ENCODE data around the gene TMEM132D. TPM values are rescaled to one million over a fixed set of nuclear protein-coding genes. Genes with fewer than 3 reads are reported as not detected.

The TMEM132D gene
- total and polyA plus RNA-seq, 2 of the 4 experiments (the other 2 are of a cell fraction) = not detected

GRCh38 chr12:129486931-129487330 is 416.9 kb downstream of the TMEM132D start:
- Histone ChIP-seq H3K4me3 (ENCODE audit: insufficient read depth, low read depth, low read length) (no peak overlapping the region), H2BK15ac (ENCODE audit: low read depth, low read length) (no peak overlapping the region), H2AFZ (replicated peaks; ENCODE audit: low read length, poor library complexity) (no peak overlapping the region), H2BK5ac (ENCODE audit: low read depth, low read length, poor library complexity, severe bottlenecking) (no peak overlapping the region), H4K8ac (ENCODE audit: low read depth in 2 of 2, low read length in 2 of 2) (no peak overlapping the region), H3K4ac (ENCODE audit: low read depth, low read length) (no peak overlapping the region), H3K79me1 (ENCODE audit: low read depth in 1 of 2, low read length in 2 of 2) (no peaks in the 10 kb centered on the region), H4K20me1 (ENCODE audit: insufficient read depth, low read length) (no peaks in the 10 kb centered on the region), H3K27me3 (ENCODE audit: control insufficient read depth, insufficient read depth, low read length) (no peaks in the 10 kb centered on the region), H3K23ac (ENCODE audit: low read depth, low read length) (no peak overlapping the region), H3K27ac (ENCODE audit: insufficient read depth, low read length) (no peak overlapping the region), H2BK120ac (ENCODE audit: low read depth, low read length) (no peak overlapping the region), H4K91ac (ENCODE audit: insufficient read depth, low read depth, low read length) (no peak overlapping the region), H3K14ac (replicated peaks; ENCODE audit: low read depth, low read length) (no peak overlapping the region), H2AK9ac (replicated peaks; ENCODE audit: low read depth, low read length, poor library complexity) (no peak overlapping the region), H3K4me2 (ENCODE audit: low read depth, low read length) (no peak overlapping the region), H3K9ac (ENCODE audit: low read depth, low read length) (no peak overlapping the region), H3K36me3 (ENCODE audit: control insufficient read depth, insufficient read depth, low read length) (no peaks in the 10 kb centered on the region), H3K56ac (ENCODE audit: extremely low read depth, insufficient read depth, low read length) (no peak overlapping the region), H4K5ac (ENCODE audit: low read depth, low read length) (no peak overlapping the region), H2AK5ac (ENCODE audit: low read depth, low read length) (no peak overlapping the region), H2BK20ac (ENCODE audit: low read depth, low read length) (no peak overlapping the region), H3K4me1 (ENCODE audit: control insufficient read depth, insufficient read depth, low read length) (no peaks in the 10 kb centered on the region), H3K18ac (ENCODE audit: low read depth, low read length) (no peak overlapping the region), H3K9me3 (ENCODE audit: control insufficient read depth, insufficient read depth, low read length) (peaks cover 32% of the 10 kb centered on the region), H3K9me1 (ENCODE audit: insufficient read depth, low read length) (no peaks in the 10 kb centered on the region)
- intact Hi-C loops (cut with micrococcal nuclease) = no loop called here
- ATAC-seq (ENCODE audit: low read depth) (no peak), DNase-seq (no peak)
- dilution Hi-C loops (cut with HindIII; ENCODE audit: low sequenced_read_pairs, unreplicated experiment) = no loop called here
- in situ Hi-C loops (cut with MboI; ENCODE audit: low sequenced_read_pairs) = no loop called here
- BruUV-seq (replicated peaks) = no TSS peak
- WGBS, 2 experiments (ENCODE audit: extremely low coverage in 2 of 2, insufficient read length in 1 of 2) = 50% methylated on average over 6 of the region's 8 CpGs; no CpG with 5 or more reads in 1 of the 2 experiments
- CTCF ChIA-PET = no interaction called here
- TF ChIP-seq ELK1 (IDR thresholded peaks at IDR 0.05; ENCODE audit: borderline replicate concordance, low read depth, low read length) (no peak), MAFK (IDR thresholded peaks at IDR 0.05; ENCODE audit: low read depth, low read length) (no peak), CEBPB (IDR thresholded peaks at IDR 0.05; ENCODE audit: low read depth, low read length) (no peak), CHD1 (IDR thresholded peaks at IDR 0.05; ENCODE audit: low read depth, low read length) (no peak), SMC3 (IDR thresholded peaks at IDR 0.05; ENCODE audit: low read depth, low read length) (no peak), RFX5 (IDR thresholded peaks at IDR 0.05; ENCODE audit: low read depth, low read length) (no peak), CTCF (conservative IDR thresholded peaks at IDR 0.05; ENCODE audit: low read depth, low read length) (no peak), MAZ (IDR thresholded peaks at IDR 0.05; ENCODE audit: borderline replicate concordance, low read depth, low read length) (no peak), FOS (IDR thresholded peaks at IDR 0.05; ENCODE audit: low read depth, low read length) (no peak), NFE2L2 (IDR thresholded peaks at IDR 0.05; ENCODE audit: low read depth, low read length) (no peak), MXI1 (IDR thresholded peaks at IDR 0.05; ENCODE audit: borderline replicate concordance, low read depth, low read length) (no peak), RCOR1 (IDR thresholded peaks at IDR 0.05; ENCODE audit: insufficient replicate concordance, low read length) (no peak), POLR2A (IDR thresholded peaks at IDR 0.05; ENCODE audit: low read depth, low read length) (no peak), USF2 (IDR thresholded peaks at IDR 0.05; ENCODE audit: low read depth, low read length) (no peak), BHLHE40 (IDR thresholded peaks at IDR 0.05; ENCODE audit: low read depth, low read length) (no peak), RAD21 (IDR thresholded peaks at IDR 0.05; ENCODE audit: low read length) (no peak)
- POLR2A ChIA-PET (ENCODE audit: unreplicated experiment) = no interaction called here
